Measurements from ENCODE around the gene FDPS.
"Not testable (repeated sequence)": the region's sequence is repeated elsewhere in the genome, so short reads cannot be mapped to it uniquely, and the experiment has no call there.

Gene FDPS

GRCh38 chr1:155277902-155278688 lies 30.6 kb upstream of the FDPS start:
- Mint-ChIP-seq H3K4me3 (peak overlapping the region; percentile 86 to 88), H3K27me3 (no peaks in the 10 kb centered on the region), H3K4me1 (peaks cover 27 to 44% of the 10 kb centered on the region in 2 donors), H3K27ac (no peak overlapping the region), H3K9me3 (no peaks in the 10 kb centered on the region), H3K36me3 (peaks cover 2 to 8% of the 10 kb centered on the region in 2 donors)
- ATAC-seq (replicated peaks) (peak; percentile 28 to 41), DNase-seq (peak; percentile 47)

DNA sequence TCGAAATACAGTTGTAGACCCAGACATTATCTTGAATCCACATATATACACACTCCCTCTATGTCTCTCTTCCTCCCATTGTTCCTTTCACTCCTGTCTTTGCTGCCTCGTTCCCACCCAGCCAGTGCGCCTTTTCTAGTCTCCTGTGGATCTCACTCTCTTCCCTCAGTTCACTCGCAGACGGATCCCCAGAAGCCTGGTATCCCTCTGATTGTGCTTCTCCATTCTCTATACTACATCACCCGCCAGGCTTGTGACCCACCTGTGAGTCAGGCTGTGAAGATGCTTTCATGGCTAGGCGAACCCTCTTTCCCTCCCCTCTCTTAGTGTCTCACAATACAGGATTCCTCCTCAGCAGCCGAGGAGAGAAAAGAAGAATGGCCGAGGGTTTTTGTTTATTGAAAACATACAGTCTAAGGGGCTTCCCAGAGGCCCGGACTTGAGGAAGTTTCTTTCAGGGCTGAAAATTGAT lies 29.9 kb upstream of the FDPS start:
- Mint-ChIP-seq H3K27me3 (no peaks in the 10 kb centered on the region), H3K9me3 (no peaks in the 10 kb centered on the region), H3K4me1 (peaks cover 23 to 41% of the 10 kb centered on the region in 2 donors), H3K36me3 (peaks cover 0 to 3% of the 10 kb centered on the region in 2 donors), H3K27ac (no peak overlapping the region), H3K4me3 (peak overlapping the region; percentile 22 to 26)
- ATAC-seq (replicated peaks), result no peak
- no peak for DNase-seq

- H3K4me1 Mint-ChIP-seq, result peaks cover 21 to 39% of the 10 kb centered on the region in 2 donors
- ATAC-seq (replicated peaks) (no peak), DNase-seq (no peak)
- H3K36me3 Mint-ChIP-seq, result peaks cover 0 to 2% of the 10 kb centered on the region in 2 donors
- no peak overlapping the region for H3K27ac Mint-ChIP-seq
- no peaks in the 10 kb centered on the region for H3K27me3 Mint-ChIP-seq
- no peak overlapping the region for H3K4me3 Mint-ChIP-seq
- no peaks in the 10 kb centered on the region for H3K9me3 Mint-ChIP-seq
These were observed 29.4 kb upstream of the FDPS start for GRCh38 chr1:155279268-155279667.

DNA sequence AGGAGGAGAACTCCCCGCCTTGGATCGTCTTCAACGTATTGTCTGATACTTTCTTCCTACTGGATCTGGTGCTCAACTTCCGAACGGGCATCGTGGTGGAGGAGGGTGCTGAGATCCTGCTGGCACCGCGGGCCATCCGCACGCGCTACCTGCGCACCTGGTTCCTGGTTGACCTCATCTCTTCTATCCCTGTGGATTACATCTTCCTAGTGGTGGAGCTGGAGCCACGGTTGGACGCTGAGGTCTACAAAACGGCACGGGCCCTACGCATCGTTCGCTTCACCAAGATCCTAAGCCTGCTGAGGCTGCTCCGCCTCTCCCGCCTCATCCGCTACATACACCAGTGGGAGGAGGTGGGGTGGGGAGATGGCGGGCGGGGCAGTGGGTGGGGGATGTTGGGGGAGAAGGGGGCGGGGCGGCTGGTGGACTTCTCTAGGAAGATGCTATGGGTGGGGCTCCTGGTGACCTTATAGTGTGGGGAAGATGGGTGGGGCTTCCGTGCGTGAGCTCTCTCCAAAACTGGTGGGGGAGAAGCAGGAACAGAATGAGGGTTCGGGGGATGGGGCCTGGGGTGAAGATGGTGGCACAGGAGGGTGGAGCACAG lies 26.1 kb upstream of the FDPS start:
- H3K27me3 Mint-ChIP-seq, result no peaks in the 10 kb centered on the region
- no peak for ATAC-seq (replicated peaks)
- no peak for DNase-seq
- peaks cover 7 to 17% of the 10 kb centered on the region in 2 donors for H3K4me1 Mint-ChIP-seq
- H3K27ac Mint-ChIP-seq, result no peak overlapping the region
- H3K9me3 Mint-ChIP-seq, result no peaks in the 10 kb centered on the region
- H3K36me3 Mint-ChIP-seq, result peaks cover 0 to 2% of the 10 kb centered on the region in 2 donors
- H3K4me3 Mint-ChIP-seq, result no peak overlapping the region

GRCh38 chr1:155284476-155284875 lies 24.2 kb upstream of the FDPS start:
- Mint-ChIP-seq H3K27ac (no peak overlapping the region), H3K27me3 (no peaks in the 10 kb centered on the region), H3K4me3 (no peak overlapping the region), H3K4me1 (peaks cover 0 to 2% of the 10 kb centered on the region in 2 donors), H3K36me3 (peaks cover 2% of the 10 kb centered on the region in 2 donors), H3K9me3 (no peaks in the 10 kb centered on the region)
- DNase-seq, result no peak
- no peak for ATAC-seq (replicated peaks)

- Mint-ChIP-seq H3K36me3 (peaks cover 2% of the 10 kb centered on the region in 2 donors), H3K27me3 (peaks cover 1 to 2% of the 10 kb centered on the region in 2 donors), H3K4me1 (no peaks in the 10 kb centered on the region), H3K27ac (no peak overlapping the region), H3K4me3 (no peak overlapping the region), H3K9me3 (no peaks in the 10 kb centered on the region)
- ATAC-seq (replicated peaks), result no peak
- DNase-seq, result no peak
These were observed 23.6 kb upstream of the FDPS start for GRCh38 chr1:155285063-155285462.

- Mint-ChIP-seq H3K9me3 (no peaks in the 10 kb centered on the region), H3K27me3 (peaks cover 6% of the 10 kb centered on the region in 2 donors), H3K4me3 (no peak overlapping the region), H3K27ac (no peak overlapping the region), H3K36me3 (peaks cover 2% of the 10 kb centered on the region in 2 donors), H3K4me1 (no peaks in the 10 kb centered on the region)
- no peak for DNase-seq
- ATAC-seq (replicated peaks), result no peak
These were observed 23.0 kb upstream of the FDPS start for GRCh38 chr1:155285631-155286044.

DNA sequence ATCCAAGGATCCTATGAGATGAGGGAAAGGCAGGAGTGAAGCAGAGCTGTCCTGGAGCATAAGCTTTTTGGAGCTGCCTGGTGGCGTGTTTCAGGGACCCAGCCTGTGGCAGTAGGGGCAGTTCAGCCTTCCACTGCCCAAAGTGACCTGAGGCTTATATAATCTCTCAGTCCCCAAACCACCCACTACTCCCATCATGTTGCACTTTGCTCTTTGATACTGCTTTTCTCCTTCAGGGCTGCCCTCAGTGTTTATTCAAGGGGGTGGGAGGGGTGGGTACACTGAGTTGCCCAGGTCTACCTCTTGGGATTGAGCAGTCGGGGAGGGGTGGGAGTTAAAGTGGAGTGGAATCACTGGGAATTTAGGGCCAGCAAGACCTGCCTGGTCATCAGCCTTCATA lies 22.1 kb upstream of the FDPS start:
- DNase-seq, result no peak
- Mint-ChIP-seq H3K27ac (no peak overlapping the region), H3K36me3 (peaks cover 2% of the 10 kb centered on the region in 2 donors), H3K4me3 (no peak overlapping the region), H3K4me1 (no peaks in the 10 kb centered on the region), H3K27me3 (peaks cover 7 to 9% of the 10 kb centered on the region in 2 donors), H3K9me3 (no peaks in the 10 kb centered on the region)
- no peak for ATAC-seq (replicated peaks)

DNA sequence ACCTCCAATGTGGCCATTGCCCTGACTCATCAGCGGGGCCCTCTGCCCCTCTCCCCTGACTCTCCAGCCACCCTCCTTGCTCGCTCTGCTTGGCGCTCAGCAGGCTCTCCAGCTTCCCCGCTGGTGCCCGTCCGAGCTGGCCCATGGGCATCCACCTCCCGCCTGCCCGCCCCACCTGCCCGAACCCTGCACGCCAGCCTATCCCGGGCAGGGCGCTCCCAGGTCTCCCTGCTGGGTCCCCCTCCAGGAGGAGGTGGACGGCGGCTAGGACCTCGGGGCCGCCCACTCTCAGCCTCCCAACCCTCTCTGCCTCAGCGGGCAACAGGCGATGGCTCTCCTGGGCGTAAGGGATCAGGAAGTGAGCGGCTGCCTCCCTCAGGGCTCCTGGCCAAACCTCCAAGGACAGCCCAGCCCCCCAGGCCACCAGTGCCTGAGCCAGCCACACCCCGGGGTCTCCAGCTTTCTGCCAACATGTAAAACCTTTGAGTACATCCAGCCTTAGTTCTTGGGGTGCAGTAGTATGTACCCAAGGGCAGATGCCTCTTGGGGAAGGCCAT lies 20.6 kb upstream of the FDPS start:
- DNase-seq (no peak), ATAC-seq (replicated peaks) (no peak)
- H3K4me1 Mint-ChIP-seq, result no peaks in the 10 kb centered on the region
- no peak overlapping the region for H3K4me3 Mint-ChIP-seq
- H3K36me3 Mint-ChIP-seq, result peaks cover 0 to 2% of the 10 kb centered on the region in 2 donors
- no peaks in the 10 kb centered on the region for H3K9me3 Mint-ChIP-seq
- H3K27ac Mint-ChIP-seq, result no peak overlapping the region
- H3K27me3 Mint-ChIP-seq, result peaks cover 11% of the 10 kb centered on the region in 2 donors

- H3K27ac Mint-ChIP-seq; H3K4me1 Mint-ChIP-seq; H3K9me3 Mint-ChIP-seq; H3K36me3 Mint-ChIP-seq; DNase-seq; H3K4me3 Mint-ChIP-seq; ATAC-seq (replicated peaks): not testable (repeated sequence)
- peaks cover 30 to 34% of the 10 kb centered on the region in 2 donors for H3K27me3 Mint-ChIP-seq
These were observed 17.7 kb upstream of the FDPS start for GRCh38 chr1:155291006-155291405.

DNA sequence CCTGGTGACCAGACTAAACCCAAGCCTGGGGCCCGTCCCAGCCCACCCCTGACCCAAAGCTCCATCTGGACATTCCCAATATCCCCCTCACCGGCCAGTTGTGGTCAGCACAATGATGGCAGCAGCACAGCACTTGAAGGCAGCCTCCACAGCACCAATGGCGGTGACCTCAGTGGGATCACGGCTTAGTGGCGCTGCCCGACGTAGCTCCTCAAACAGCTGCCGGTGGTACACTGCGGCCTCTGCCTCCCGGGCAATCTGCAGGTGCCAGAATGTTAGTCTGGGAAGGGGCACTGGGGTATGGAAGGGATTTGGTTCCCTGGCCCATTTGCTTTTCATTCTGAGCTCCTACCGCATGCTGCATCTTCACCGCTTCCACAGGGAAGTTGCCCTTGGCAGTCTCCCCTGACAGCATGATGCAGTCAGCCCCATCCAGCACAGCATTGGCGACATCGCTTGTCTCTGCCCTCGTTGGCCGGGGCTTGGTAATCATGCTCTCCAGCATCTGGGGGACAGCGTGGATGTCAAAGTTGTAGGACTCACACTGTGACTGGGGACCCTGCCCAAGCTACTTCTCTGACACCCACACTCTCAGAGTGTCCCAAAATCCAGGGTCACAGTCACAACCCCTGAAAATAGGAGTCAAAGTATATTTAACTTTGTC lies 15.4 kb upstream of the FDPS start:
- ATAC-seq (replicated peaks) (no peak), DNase-seq (no peak)
- Mint-ChIP-seq H3K36me3 (peaks cover 0 to 5% of the 10 kb centered on the region in 2 donors), H3K9me3 (no peaks in the 10 kb centered on the region), H3K27ac (no peak overlapping the region), H3K27me3 (peaks cover 50 to 51% of the 10 kb centered on the region in 2 donors), H3K4me1 (peaks cover 7 to 14% of the 10 kb centered on the region in 2 donors), H3K4me3 (no peak overlapping the region)

DNA sequence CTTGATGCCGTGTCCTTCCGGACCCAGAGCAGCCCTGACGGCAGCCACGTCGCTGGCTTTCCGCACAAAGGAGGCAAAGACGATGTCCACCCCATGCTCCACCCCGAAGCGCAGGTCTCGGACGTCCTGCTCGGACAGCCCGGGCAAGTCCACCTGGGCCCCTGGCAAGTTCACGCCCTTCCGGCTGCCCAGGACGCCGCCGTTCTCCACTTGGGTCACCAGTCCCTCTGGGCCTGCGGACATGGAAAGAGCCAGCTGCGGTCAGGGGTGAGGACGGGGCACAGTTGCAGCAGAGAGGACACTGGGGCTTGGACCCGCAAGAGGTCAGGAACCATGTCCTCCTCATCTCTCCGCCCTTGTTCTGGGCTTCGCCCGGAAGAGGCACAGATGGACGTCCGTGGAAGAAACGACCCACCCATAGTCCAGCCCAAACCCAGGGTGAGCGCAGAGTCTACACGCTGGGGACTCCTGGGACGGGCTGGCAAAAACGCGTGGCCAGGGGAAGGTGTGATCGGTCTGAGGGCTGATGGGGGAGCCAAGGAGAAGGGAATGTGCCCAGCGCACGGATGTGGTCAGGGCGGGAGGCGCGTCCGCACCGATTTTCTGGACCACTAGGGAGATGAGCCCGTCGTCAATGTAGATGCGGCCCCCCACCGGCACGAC lies 14.0 kb upstream of the FDPS start:
- Mint-ChIP-seq H3K36me3 (peaks cover 0 to 3% of the 10 kb centered on the region in 2 donors), H3K9me3 (no peaks in the 10 kb centered on the region), H3K27me3 (peaks cover 50 to 51% of the 10 kb centered on the region in 2 donors), H3K4me1 (peaks cover 7 to 14% of the 10 kb centered on the region in 2 donors), H3K27ac (peak overlapping the region; percentile 22), H3K4me3 (no peak overlapping the region)
- ATAC-seq (replicated peaks), result no peak
- no peak for DNase-seq

DNA sequence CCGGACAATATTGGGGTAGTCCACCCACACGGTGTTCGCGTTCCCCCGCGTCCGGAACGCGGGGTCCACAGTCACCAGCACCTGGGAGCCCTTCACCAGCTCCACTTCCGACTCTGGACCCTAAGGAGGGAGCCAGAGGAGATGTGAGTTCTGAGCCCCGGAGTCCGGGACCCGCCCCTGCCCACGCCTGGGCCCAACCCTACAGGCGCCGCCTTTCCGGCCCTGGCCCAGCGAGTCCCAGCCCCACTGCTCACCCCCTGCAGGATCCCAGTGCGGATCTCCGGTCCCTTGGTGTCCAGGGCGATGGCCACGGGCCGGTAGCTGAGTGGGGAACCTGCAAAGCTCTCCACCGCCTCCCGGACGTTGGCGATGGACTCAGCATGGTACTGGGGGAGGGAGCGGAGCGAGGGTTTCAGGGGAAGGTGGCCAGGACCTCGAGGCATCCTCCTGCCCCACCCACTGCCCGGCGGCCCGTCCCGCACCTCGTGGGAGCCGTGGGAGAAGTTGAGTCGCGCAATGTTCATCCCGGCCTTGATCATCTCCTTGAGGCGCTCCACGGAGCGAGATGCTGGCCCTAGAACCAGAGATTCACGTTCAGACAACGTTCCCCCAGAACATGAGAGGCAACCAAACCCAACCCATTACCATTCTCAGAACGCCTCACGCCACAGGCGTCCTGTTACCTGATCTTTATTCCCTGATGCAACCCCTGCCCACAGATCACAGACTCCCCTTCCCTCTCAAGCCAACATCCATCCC lies 13.3 kb upstream of the FDPS start:
- no peaks in the 10 kb centered on the region for H3K9me3 Mint-ChIP-seq
- H3K27me3 Mint-ChIP-seq, result peaks cover 46 to 47% of the 10 kb centered on the region in 2 donors
- H3K4me3 Mint-ChIP-seq, result peak overlapping the region in 1 of 2 donors; percentile 6
- peaks cover 7 to 14% of the 10 kb centered on the region in 2 donors for H3K4me1 Mint-ChIP-seq
- H3K36me3 Mint-ChIP-seq, result peaks cover 0 to 3% of the 10 kb centered on the region in 2 donors
- no peak for DNase-seq
- ATAC-seq (replicated peaks), result peak; percentile 31 to 39
- no peak overlapping the region for H3K27ac Mint-ChIP-seq
